HCT116 (cell line): ENCODE measurements around the gene SARNP. TPM values are rescaled to one million over a fixed set of nuclear protein-coding genes. Genes with fewer than 3 reads are reported as not detected.

Experiments used
- ATAC-seq: fragments of 200-7000 bp; cut with Tn5 transposase; 2 replicates; pipeline ENCODE4 v1.9.1; 2020; ENCODE audit warnings: mild to moderate bottlenecking, moderate library complexity
- BruUV-seq: library from RNA; stranded (reverse); fragments of 400-500 nt; replicated peaks from 2 replicates; lab custom pipeline; 2021; lab: Mats Ljungman, UMichigan
- CTCF ChIA-PET: fragments of 300-600 bp; sonication (Branson Sonifier 250); formaldehyde crosslinking; loops from one replicate; lab custom pipeline; 2021; ENCODE audit warnings: antibody characterized with exemption; lab: Charles Lee
- POLR2A ChIA-PET: fragments of 300-600, 350-600 bp; sonication (Branson Sonifier 250); formaldehyde crosslinking; loops from one replicate; lab custom pipeline; 2021; ENCODE audit warnings: antibody characterized with exemption; lab: Charles Lee
- RAD21 ChIA-PET, 2 experiments: fragments of 300-600 bp; sonication (Branson Sonifier 250); formaldehyde crosslinking; loops; one replicate each; lab custom pipeline; 2023; ENCODE audit warnings: low total read pairs in 2 of 2; ENCODE audit not compliant: uncharacterized antibody in 2 of 2, unreplicated experiment in 2 of 2, low non-redundant PET in 1 of 2; lab: Charles Lee
- DNase-seq: peaks from one replicate; pipeline ENCODE4 v3.0.0-alpha.2; 2010; ENCODE audit warnings: low read depth, low spot score
- H2AFZ ChIP-seq: fragments of 200-600 bp; shearing (Covaris generic), sonication (generic); 2 replicates; pipeline ENCODE4 v1.6.1; 2017; ENCODE audit warnings: low read depth, mixed run types, mixed read lengths, antibody characterized with exemption, low read length; ENCODE audit not compliant: poor library complexity, severe bottlenecking
- H3K27ac ChIP-seq: 2 replicates; pipeline ENCODE4 v1.5.1; 2012; ENCODE audit warnings: low read depth, low read length
- H3K27me3 ChIP-seq: fragments of 200-600 bp; sonication (generic); 2 replicates; pipeline ENCODE4 v1.6.1; 2016; ENCODE audit warnings: mixed run types, low read length, mixed read lengths; ENCODE audit not compliant: insufficient read depth
- H3K36me3 ChIP-seq, 2 experiments: fragments of 200-500 bp in 1 of 2; fragments of 200-600 bp in 1 of 2; sonication (Bioruptor generic) in 1 of 2; sonication (generic) in 1 of 2; 2 replicates each; pipeline versions ENCODE4 v1.5.1 to v1.6.1; 2014 to 2016; ENCODE audit warnings: low read length in 2 of 2, inconsistent platforms in 1 of 2, mixed read lengths in 1 of 2, mixed run types in 1 of 2; ENCODE audit not compliant: insufficient read depth in 2 of 2, control insufficient read depth in 1 of 2
- H3K4me1 ChIP-seq, 2 experiments: fragments of 200-600 bp in 1 of 2; sonication (generic) in 1 of 2; 2 replicates each; pipeline versions ENCODE4 v1.5.1 to v1.6.1; 2012 to 2017; ENCODE audit warnings: low read length in 2 of 2, inconsistent platforms in 1 of 2, mild to moderate bottlenecking in 1 of 2, mixed read lengths in 1 of 2, mixed run types in 1 of 2, moderate library complexity in 1 of 2; ENCODE audit not compliant: insufficient read depth in 2 of 2, control insufficient read depth in 1 of 2
- H3K4me2 ChIP-seq: fragments of 200-600 bp; sonication (generic); 2 replicates; pipeline ENCODE4 v1.6.1; 2017; ENCODE audit warnings: mixed run types, low read length, mixed read lengths
- H3K4me3 ChIP-seq, 2 experiments: fragments of 200-600 bp in 1 of 2; sonication (generic) in 1 of 2; replicated peaks in 1 of 2; 2 replicates each; pipeline ENCODE4 v1.5.1; 2011 to 2016; ENCODE audit warnings: low read length in 2 of 2, control low read depth in 1 of 2, low read depth in 1 of 2, mild to moderate bottlenecking in 1 of 2, mixed read lengths in 1 of 2, mixed run types in 1 of 2
- H3K79me2 ChIP-seq: fragments of 200-600 bp; sonication (generic); 2 replicates; pipeline ENCODE4 v1.6.1; 2017; ENCODE audit warnings: mild to moderate bottlenecking, mixed run types, low read length, moderate library complexity, mixed read lengths; ENCODE audit not compliant: insufficient read depth
- H3K9ac ChIP-seq: fragments of 200-600 bp; sonication (generic); 2 replicates; pipeline ENCODE4 v1.6.1; 2016; ENCODE audit warnings: low read length, mixed read lengths
- H3K9me2 ChIP-seq: fragments of 200-600 bp; sonication (generic), shearing (Covaris generic); 2 replicates; pipeline ENCODE4 v1.6.1; 2017; ENCODE audit warnings: mixed run types, mild to moderate bottlenecking, moderate library complexity; ENCODE audit not compliant: insufficient read depth
- H3K9me3 ChIP-seq, 2 experiments: fragments of 200-500 bp in 1 of 2; fragments of 200-600 bp in 1 of 2; sonication (Bioruptor generic) in 1 of 2; sonication (generic) in 1 of 2; 2 replicates each; pipeline ENCODE4 v1.6.1; 2014 to 2017; ENCODE audit warnings: low read length in 2 of 2, mixed read lengths in 2 of 2, inconsistent platforms in 1 of 2, low read depth in 1 of 2, mild to moderate bottlenecking in 1 of 2, mixed run types in 1 of 2, moderate library complexity in 1 of 2; ENCODE audit not compliant: control insufficient read depth in 1 of 2, insufficient read depth in 1 of 2
- H4K20me1 ChIP-seq: fragments of 200-600 bp; sonication (generic), shearing (Covaris generic); 2 replicates; pipeline ENCODE4 v1.6.1; 2017; ENCODE audit warnings: mixed run types, mild to moderate bottlenecking, moderate library complexity; ENCODE audit not compliant: insufficient read depth
- CEBPB ChIP-seq: IDR thresholded peaks from 2 replicates; pipeline ENCODE4 v1.6.1; 2012; ENCODE audit warnings: low read depth
- CTCF ChIP-seq, 3 experiments: fragments of 200-600 bp in 1 of 3; sonication (generic) in 1 of 3; IDR thresholded peaks in 2 of 3; conservative IDR thresholded peaks in 1 of 3; 2 replicates each; pipeline ENCODE4 v1.5.1; 2012 to 2017; ENCODE audit warnings: low read depth in 2 of 3, low read length in 2 of 3, antibody characterized with exemption in 1 of 3, borderline replicate concordance in 1 of 3, control low read depth in 1 of 3, mild to moderate bottlenecking in 1 of 3, mixed read lengths in 1 of 3, mixed run types in 1 of 3, moderate library complexity in 1 of 3; ENCODE audit not compliant: insufficient read depth in 1 of 3
- ELF1 ChIP-seq: IDR thresholded peaks from 2 replicates; pipeline ENCODE4 v1.6.1; 2012; ENCODE audit warnings: low read depth, borderline replicate concordance
- EZH2phosphoT487 ChIP-seq: fragments of 200-600 bp; IDR thresholded peaks from 2 replicates; pipeline ENCODE4 v1.6.1; 2018; ENCODE audit warnings: antibody characterized with exemption, borderline replicate concordance
- MAX ChIP-seq: IDR thresholded peaks from 2 replicates; pipeline ENCODE4 v1.6.1; 2012
- REST ChIP-seq: IDR thresholded peaks from 2 replicates; pipeline ENCODE4 v1.6.1; 2012; ENCODE audit warnings: low read depth
- SP1 ChIP-seq: IDR thresholded peaks from 2 replicates; pipeline ENCODE4 v1.6.1; 2012; ENCODE audit warnings: low read depth
- SRF ChIP-seq: IDR thresholded peaks from 2 replicates; pipeline ENCODE4 v1.6.1; 2012; ENCODE audit warnings: low read depth
- TCF7L2 ChIP-seq: IDR thresholded peaks from 2 replicates; pipeline ENCODE4 v1.7.0; 2011; ENCODE audit warnings: borderline replicate concordance, inconsistent platforms; ENCODE audit not compliant: insufficient read depth, insufficient read length; ENCODE audit errors: extremely low read depth
- YY1 ChIP-seq: IDR thresholded peaks from 2 replicates; pipeline ENCODE4 v1.6.1; 2011; ENCODE audit warnings: low read length, low read depth, moderate library complexity, mild to moderate bottlenecking; ENCODE audit not compliant: insufficient replicate concordance; ENCODE audit errors: extremely low read depth
- ZFX ChIP-seq: fragments of 450-650 bp; IDR thresholded peaks from 2 replicates; pipeline ENCODE4 v1.6.1; 2017
- intact Hi-C: fragments of 100-400 bp; cut with micrococcal nuclease; formaldehyde crosslinking; loops from 2 replicates; pipeline ENCODE4 v1.10.0; 2022
- total RNA-seq: library from RNA; stranded (reverse); gene quantifications from one replicate; pipeline ENCODE4 v1.2.1, GENCODE V29; 2021; ENCODE audit not compliant: unreplicated experiment

Gene SARNP
- total RNA-seq, 1 experiment from 2014 or later: 82.4 TPM

- TF ChIP-seq REST (no peak), ZFX (no peak), CTCF (IDR thresholded peaks at IDR 0.05 in 2 of 3, conservative IDR thresholded peaks at IDR 0.05 in 1 of 3; ENCODE audit: borderline replicate concordance in 1 of 3, insufficient read depth in 1 of 3, low read depth in 2 of 3, low read length in 2 of 3) (no peak), ELF1 (no peak), CEBPB (no peak)
Measured at GRCh38 chr12:55719371-55719770, 98.2 kb downstream of the SARNP start (continued).

- Histone ChIP-seq H3K9ac (no peak overlapping the region), H2AFZ (no peak overlapping the region), H4K20me1 (no peaks in the 10 kb centered on the region), H3K27ac (no peak overlapping the region), H3K36me3 (0 out of 4 replicates have a peak, but pooled peaks cover 2 to 9% of the 10 kb centered on the region in 2 experiments), H3K9me2 (no peaks in the 10 kb centered on the region), H3K4me2 (no peak overlapping the region; the same call in 1 of the 2 replicates), H3K9me3 (no peaks in the 10 kb centered on the region), H3K4me3 (no peak overlapping the region), H3K27me3 (no peaks in the 10 kb centered on the region), H3K4me1 (peaks cover 33 to 60% of the 10 kb centered on the region in 2 experiments), H3K79me2 (peaks cover 14% of the 10 kb centered on the region)
- POLR2A ChIA-PET: no interaction called here
- intact Hi-C loops: no loop called here
- no TSS peak for BruUV-seq
- CTCF ChIA-PET: interaction anchor here (1.0 to 4.1 kb wide), 5 partner anchors 19 to 72 kb away, joined by 3 to 35 read pairs (median 4); a partner anchor contains a TSS
- ATAC-seq (no peak), DNase-seq (no peak)
- RAD21 ChIA-PET: no interaction called here
- TF ChIP-seq YY1 (no peak), SRF (no peak), ELF1 (no peak), SP1 (no peak), TCF7L2 (no peak), MAX (no peak), REST (no peak), EZH2phosphoT487 (no peak)
Measured at GRCh38 chr12:55718624-55719275, 98.8 kb downstream of the SARNP start.
